Measurements from ENCODE around the gene ZNF615. TPM values are rescaled to one million over a fixed set of nuclear protein-coding genes. Genes with fewer than 3 reads are reported as not detected.

The ZNF615 gene
- total RNA-seq, 1 donor from 2014 or later: 13.5 TPM

- Mint-ChIP-seq H3K4me3 (ENCODE audit: unreplicated experiment) (no peak overlapping the region), H3K27me3 (ENCODE audit: unreplicated experiment) (peaks cover 7% of the 10 kb centered on the region), H3K4me1 (ENCODE audit: unreplicated experiment) (no peaks in the 10 kb centered on the region), H3K27ac (ENCODE audit: unreplicated experiment) (no peak overlapping the region), H3K36me3 (ENCODE audit: low read depth, unreplicated experiment) (peaks cover 78% of the 10 kb centered on the region), H3K9me3 (ENCODE audit: unreplicated experiment) (peaks cover 59% of the 10 kb centered on the region)
- TF ChIP-seq, protein P1, sequence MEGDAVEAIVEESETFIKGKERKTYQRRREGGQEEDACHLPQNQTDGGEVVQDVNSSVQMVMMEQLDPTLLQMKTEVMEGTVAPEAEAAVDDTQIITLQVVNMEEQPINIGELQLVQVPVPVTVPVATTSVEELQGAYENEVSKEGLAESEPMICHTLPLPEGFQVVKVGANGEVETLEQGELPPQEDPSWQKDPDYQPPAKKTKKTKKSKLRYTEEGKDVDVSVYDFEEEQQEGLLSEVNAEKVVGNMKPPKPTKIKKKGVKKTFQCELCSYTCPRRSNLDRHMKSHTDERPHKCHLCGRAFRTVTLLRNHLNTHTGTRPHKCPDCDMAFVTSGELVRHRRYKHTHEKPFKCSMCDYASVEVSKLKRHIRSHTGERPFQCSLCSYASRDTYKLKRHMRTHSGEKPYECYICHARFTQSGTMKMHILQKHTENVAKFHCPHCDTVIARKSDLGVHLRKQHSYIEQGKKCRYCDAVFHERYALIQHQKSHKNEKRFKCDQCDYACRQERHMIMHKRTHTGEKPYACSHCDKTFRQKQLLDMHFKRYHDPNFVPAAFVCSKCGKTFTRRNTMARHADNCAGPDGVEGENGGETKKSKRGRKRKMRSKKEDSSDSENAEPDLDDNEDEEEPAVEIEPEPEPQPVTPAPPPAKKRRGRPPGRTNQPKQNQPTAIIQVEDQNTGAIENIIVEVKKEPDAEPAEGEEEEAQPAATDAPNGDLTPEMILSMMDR (IDR thresholded peaks at IDR 0.05; ENCODE audit: unreplicated experiment): no peak
- DNase-seq (ENCODE audit: low spot score): no peak
Measured at GRCh38 chr19:51946602-51947001, 61.4 kb downstream of the ZNF615 start.

DNA sequence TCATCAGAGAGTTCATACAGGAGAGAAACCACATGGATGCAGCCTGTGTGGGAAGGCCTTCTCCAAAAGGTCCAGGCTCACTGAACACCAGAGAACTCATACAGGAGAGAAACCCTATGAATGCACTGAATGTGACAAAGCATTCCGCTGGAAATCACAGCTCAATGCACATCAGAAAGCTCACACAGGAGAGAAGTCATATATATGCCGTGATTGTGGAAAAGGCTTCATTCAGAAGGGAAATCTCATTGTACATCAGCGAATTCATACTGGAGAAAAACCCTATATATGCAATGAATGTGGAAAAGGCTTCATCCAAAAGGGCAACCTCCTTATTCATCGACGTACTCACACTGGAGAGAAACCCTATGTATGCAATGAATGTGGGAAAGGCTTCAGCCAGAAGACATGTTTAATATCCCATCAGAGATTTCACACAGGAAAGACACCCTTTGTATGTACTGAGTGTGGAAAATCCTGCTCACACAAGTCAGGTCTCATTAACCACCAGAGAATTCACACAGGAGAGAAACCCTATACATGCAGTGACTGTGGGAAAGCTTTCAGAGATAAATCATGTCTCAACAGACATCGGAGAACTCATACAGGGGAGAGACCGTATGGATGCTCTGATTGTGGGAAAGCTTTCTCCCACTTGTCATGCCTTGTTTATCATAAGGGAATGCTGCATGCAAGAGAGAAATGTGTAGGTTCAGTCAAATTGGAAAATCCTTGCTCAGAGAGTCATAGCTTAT lies 63.0 kb downstream of the ZNF615 start:
- H3K27ac Mint-ChIP-seq (ENCODE audit: unreplicated experiment): no peak overlapping the region

More for the DNA sequence above, 63.0 kb downstream of the ZNF615 start:
- Mint-ChIP-seq H3K27me3 (ENCODE audit: unreplicated experiment) (peaks cover 4% of the 10 kb centered on the region), H3K4me1 (ENCODE audit: unreplicated experiment) (no peaks in the 10 kb centered on the region), H3K4me3 (ENCODE audit: unreplicated experiment) (peak overlapping the region; percentile 86), H3K36me3 (ENCODE audit: low read depth, unreplicated experiment) (peaks cover 85% of the 10 kb centered on the region), H3K9me3 (ENCODE audit: unreplicated experiment) (peaks cover 62% of the 10 kb centered on the region)
- no peak for DNase-seq (ENCODE audit: low spot score)
- TF ChIP-seq, protein P1 (IDR thresholded peaks at IDR 0.05; ENCODE audit: unreplicated experiment): no peak

Other genes with a start within 250 kb of the ZNF615 start
- gene FPR2, start 247.0 kb downstream of the ZNF615 start, total RNA-seq (ENCODE audit: unreplicated experiment): 0.74 TPM
- not detected for gene FPR3, start 213.1 kb downstream of the ZNF615 start, total RNA-seq (ENCODE audit: unreplicated experiment)
- gene ZNF577, start 120.3 kb downstream of the ZNF615 start, total RNA-seq (ENCODE audit: unreplicated experiment): 9.3 TPM
- 17.2 TPM for gene ZNF649, start 103.2 kb downstream of the ZNF615 start, total RNA-seq (ENCODE audit: unreplicated experiment)
- gene ZNF613, start 80.7 kb downstream of the ZNF615 start, total RNA-seq (ENCODE audit: unreplicated experiment): 10.9 TPM
- 8.9 TPM for gene ZNF350, start 21.4 kb downstream of the ZNF615 start, total RNA-seq (ENCODE audit: unreplicated experiment)
- gene ZNF614, start 20.2 kb upstream of the ZNF615 start, total RNA-seq (ENCODE audit: unreplicated experiment): 12.1 TPM
- gene ZNF432, start 40.6 kb upstream of the ZNF615 start, total RNA-seq (ENCODE audit: unreplicated experiment): 10.3 TPM
- 16.3 TPM for gene ZNF841, start 87.6 kb upstream of the ZNF615 start, total RNA-seq (ENCODE audit: unreplicated experiment)
- 18.5 TPM for gene ZNF616, start 131.7 kb upstream of the ZNF615 start, total RNA-seq (ENCODE audit: unreplicated experiment)
- 15.4 TPM for gene ZNF836, start 163.4 kb upstream of the ZNF615 start, total RNA-seq (ENCODE audit: unreplicated experiment)
- 302 TPM for gene PPP2R1A, start 181.8 kb upstream of the ZNF615 start, total RNA-seq (ENCODE audit: unreplicated experiment)